GM12891 (cell line): ENCODE measurements around the gene S100A5.
A peak's percentile ranks its signal among the peaks of the same experiment; 100 is the strongest.

Source experiments
- DNase-seq: peaks from one replicate; pipeline ENCODE4 v3.0.0; 2011; ENCODE audit warnings: low spot score; ENCODE audit not compliant: insufficient read length
- FAIRE-seq: peaks from 2 replicates; lab custom pipeline; 2011; peaks lifted over from hg19 to GRCh38; lab: Jason Lieb, UNC
- PAX5 ChIP-seq: IDR thresholded peaks from 2 replicates; pipeline ENCODE4 v1.6.1; 2011; ENCODE audit warnings: low read length, moderate library complexity, mild to moderate bottlenecking; ENCODE audit not compliant: insufficient read depth, severe bottlenecking
- POLR2A ChIP-seq: IDR thresholded peaks from 2 replicates; pipeline ENCODE4 v1.6.1; 2011; ENCODE audit warnings: low read depth, low read length, control low read depth
- POLR2AphosphoS5 ChIP-seq: IDR thresholded peaks from 2 replicates; pipeline ENCODE4 v1.6.1; 2011; ENCODE audit warnings: low read depth, low read length, control low read depth
- POU2F2 ChIP-seq: IDR thresholded peaks from 2 replicates; pipeline ENCODE4 v1.6.1; 2011; ENCODE audit warnings: low read depth, mild to moderate bottlenecking, control low read depth, low read length, moderate library complexity
- SPI1 ChIP-seq: IDR thresholded peaks from 2 replicates; pipeline ENCODE4 v1.6.1; 2011; ENCODE audit warnings: low read depth, low read length, control low read depth
- TAF1 ChIP-seq: IDR thresholded peaks from 2 replicates; pipeline ENCODE4 v1.6.1; 2011; ENCODE audit warnings: low read depth, low read length, control low read depth

The S100A5 gene

DNA sequence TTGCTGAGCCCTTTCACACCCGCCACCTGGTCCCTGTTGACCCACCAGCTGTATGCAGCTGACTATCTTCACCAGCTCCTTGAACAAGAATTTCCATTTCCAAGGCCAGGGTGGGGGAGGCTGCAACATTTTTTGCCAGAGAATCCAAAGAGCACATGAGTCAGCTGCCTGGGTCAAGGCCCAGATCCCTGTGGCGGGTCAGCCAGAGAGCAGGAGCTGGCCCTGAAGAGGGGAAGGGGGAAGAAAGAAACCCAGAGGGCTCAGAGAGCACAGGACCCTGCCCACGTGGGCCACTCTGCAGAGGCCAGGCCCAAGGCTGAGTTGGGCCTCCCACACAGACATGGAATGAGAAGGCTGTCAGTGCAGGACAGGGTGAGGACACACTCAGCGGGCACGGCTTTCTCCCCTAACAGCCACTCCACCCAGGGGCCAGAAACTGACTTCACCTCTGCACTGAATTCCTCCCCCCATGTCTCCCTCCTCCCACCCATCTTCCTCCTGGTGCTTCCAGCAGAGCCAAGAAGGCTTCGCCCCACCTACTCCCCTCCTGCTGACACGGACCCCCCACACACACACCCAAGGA is 33.8 kb downstream of the S100A5 start:
- DNase-seq (no peak), FAIRE-seq (no peak)
- TF ChIP-seq SPI1 (no peak), POLR2AphosphoS5 (no peak)

DNA sequence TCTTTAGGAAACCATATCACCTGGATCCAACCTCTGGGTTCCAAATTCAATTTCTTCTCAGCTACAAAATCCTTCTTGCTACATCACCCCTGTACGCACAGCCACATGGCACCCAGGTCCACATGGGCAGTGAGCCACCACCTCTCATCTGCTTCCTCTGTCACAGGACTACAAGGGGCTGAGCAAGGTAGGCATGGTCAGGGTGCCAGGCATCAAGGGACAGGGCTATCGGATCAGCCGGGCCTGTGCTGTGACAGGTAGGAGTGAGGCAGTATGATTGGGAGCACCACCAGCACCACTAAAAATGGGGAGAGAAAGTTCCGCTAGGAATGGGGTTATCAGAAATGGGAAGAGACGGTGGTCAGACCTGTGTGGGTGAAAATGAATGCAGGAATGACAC is 34.3 kb downstream of the S100A5 start:
- FAIRE-seq (no peak), DNase-seq (no peak)
- TF ChIP-seq PAX5 (no peak), POLR2A (no peak), POU2F2 (no peak), POLR2AphosphoS5 (no peak), TAF1 (no peak), SPI1 (no peak)

DNA sequence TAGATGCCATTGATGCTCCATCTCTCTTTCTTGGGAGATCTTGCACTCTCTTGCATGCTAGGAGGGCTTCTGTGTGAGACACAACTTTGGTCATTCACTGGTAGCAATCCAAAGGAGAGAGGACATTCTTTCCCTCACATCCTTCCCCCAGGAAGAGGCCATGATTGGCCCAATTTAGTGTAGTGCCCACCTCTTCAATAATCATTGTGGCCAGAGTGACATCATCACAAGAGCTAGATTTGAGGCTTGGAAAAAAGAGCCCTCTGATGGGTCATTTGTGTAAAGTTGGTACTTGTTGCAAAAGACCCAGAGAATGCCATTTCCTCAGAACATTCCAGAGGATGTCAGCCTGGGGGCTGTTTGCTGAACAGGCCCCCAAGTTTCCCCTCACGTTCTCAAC is 35.2 kb downstream of the S100A5 start:
- FAIRE-seq (no peak), DNase-seq (no peak)
- TF ChIP-seq POLR2AphosphoS5 (no peak), TAF1 (no peak), POLR2A (no peak)

- DNase-seq (no peak), FAIRE-seq (no peak)
- TF ChIP-seq PAX5 (no peak), TAF1 (no peak), POLR2A (no peak), POLR2AphosphoS5 (no peak)
Measured at GRCh38 chr1:153503766-153504165, 37.0 kb downstream of the S100A5 start.

DNA sequence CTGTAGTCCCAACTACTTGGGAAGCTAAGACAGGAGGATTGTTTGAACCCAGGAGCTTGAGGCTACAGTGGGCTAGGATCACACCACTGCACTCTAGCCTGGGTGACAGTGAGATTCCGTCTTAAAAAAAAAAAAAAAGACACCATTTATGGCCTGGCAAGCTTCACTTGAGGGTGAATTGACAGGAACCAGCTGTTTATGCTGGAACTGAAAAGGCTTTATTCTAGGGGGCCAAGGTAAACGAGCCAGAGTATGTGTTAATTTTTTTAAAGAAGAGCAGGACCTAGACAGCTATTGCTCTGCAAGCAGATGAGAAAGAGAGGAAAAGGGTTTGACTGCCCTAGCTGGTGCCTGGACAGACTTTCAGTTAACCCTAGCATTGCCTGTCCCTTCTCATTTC is 42.0 kb downstream of the S100A5 start:
- TF ChIP-seq POLR2AphosphoS5 (no peak), TAF1 (no peak), POU2F2 (no peak), POLR2A (no peak), SPI1 (no peak), PAX5 (no peak)
- DNase-seq (no peak), FAIRE-seq (no peak)

DNA sequence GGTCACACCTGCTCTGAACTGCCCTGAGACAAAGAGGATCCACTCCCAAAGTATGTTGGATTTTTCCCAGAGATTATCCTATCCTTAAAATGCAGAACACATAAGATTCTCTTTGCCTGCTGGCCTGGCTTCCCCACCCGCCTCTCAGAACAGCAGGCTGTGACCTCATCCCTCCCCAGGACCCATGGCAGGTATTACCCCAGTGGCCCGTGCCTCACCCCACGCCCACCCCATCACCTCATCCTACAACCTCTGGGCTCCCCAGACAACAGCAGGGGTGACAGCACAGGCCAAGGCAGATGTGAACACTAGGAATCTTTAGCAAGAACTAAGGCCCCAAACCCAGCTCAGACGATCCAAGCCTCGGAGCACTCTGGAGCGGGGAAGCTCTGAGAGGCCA is 45.2 kb downstream of the S100A5 start:
- no peak for FAIRE-seq
- no peak for DNase-seq
- TF ChIP-seq POU2F2 (no peak), TAF1 (no peak), PAX5 (no peak), POLR2AphosphoS5 (no peak), SPI1 (no peak), POLR2A (no peak)

- FAIRE-seq: peak; percentile 78
- DNase-seq: peak; percentile 43
- TF ChIP-seq TAF1 (no peak), POLR2AphosphoS5 (no peak), SPI1 (no peak), PAX5 (no peak), POLR2A (no peak)
Measured at GRCh38 chr1:153494976-153495535, 45.7 kb downstream of the S100A5 start.

GRCh38 chr1:153493343-153493960 is 47.3 kb downstream of the S100A5 start:
- FAIRE-seq (no peak), DNase-seq (no peak)
- no peak for TF ChIP-seq POLR2AphosphoS5
- TF ChIP-seq TAF1: no peak
- no peak for TF ChIP-seq POU2F2
- TF ChIP-seq SPI1: no peak
- no peak for TF ChIP-seq POLR2A
- TF ChIP-seq PAX5: no peak

- DNase-seq (no peak), FAIRE-seq (no peak)
- TF ChIP-seq POLR2AphosphoS5 (no peak), POU2F2 (no peak), TAF1 (no peak), PAX5 (no peak), SPI1 (no peak)
Measured at GRCh38 chr1:153490272-153491051, 50.3 kb downstream of the S100A5 start.

DNA sequence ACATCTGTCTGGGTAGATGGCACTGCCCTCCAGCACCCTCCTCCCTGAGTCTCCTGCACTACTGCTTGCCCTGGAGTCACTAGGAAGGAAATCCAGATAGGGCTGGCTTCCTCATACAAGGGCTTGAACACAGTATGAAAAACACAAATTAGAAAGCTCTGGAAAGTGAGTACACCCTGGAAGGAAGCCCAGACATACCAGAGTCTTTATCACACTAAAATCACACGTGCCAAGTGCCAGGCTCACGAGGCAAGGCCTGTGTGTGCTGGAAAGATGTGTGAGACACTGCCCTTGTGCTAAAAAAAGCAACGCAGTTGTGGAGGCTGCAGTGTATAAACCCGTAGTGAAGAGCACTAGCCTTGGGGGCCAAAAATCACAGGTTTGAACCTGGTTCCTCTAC is 52.0 kb downstream of the S100A5 start:
- DNase-seq (no peak), FAIRE-seq (no peak)
- TF ChIP-seq SPI1: no peak
